Stimulated activated CD4-positive, alpha-beta T cell treated with anti-CD3 and anti-CD28 coated beads, Interleukin-12 subunit alpha, Interleukin-12 subunit beta, amount 100 ng/mL, for 24 hours (primary cell): ENCODE measurements around the gene BMF.
A peak's percentile ranks its signal among the peaks of the same experiment; 100 is the strongest.
"Not testable (repeated sequence)": the region's sequence is repeated elsewhere in the genome, so short reads cannot be mapped to it uniquely, and the experiment has no call there.

ENCODE experiments used
- DNase-seq, 2 experiments: peaks; one replicate each; pipeline ENCODE4 v3.0.0-alpha.2; 2020; ENCODE audit warnings: low read depth in 2 of 2

Gene BMF

GRCh38 chr15:40108855-40109735 is at the start of gene BMF:
BMF (minus strand) TSS chr15:40108879; CDS start chr15:40106086, 2,793 bp downstream.
- peak; percentile 96 to 99 for DNase-seq

GRCh38 chr15:40157778-40158447 is 49.2 kb upstream of the BMF start:
- no peak for DNase-seq

GRCh38 chr15:40155270-40155910 is 46.7 kb upstream of the BMF start:
- no peak for DNase-seq

GRCh38 chr15:40154821-40155220 is 46.1 kb upstream of the BMF start:
- DNase-seq = not testable (repeated sequence)

- DNase-seq = no peak
Observed at GRCh38 chr15:40151991-40152390, 43.3 kb upstream of the BMF start.

GRCh38 chr15:40151499-40151898 is 42.8 kb upstream of the BMF start:
- no peak for DNase-seq

GRCh38 chr15:40150163-40150925 is 41.7 kb upstream of the BMF start:
- DNase-seq = no peak

GRCh38 chr15:40149339-40149738 is 40.7 kb upstream of the BMF start:
- DNase-seq = no peak

GRCh38 chr15:40146037-40146436 is 37.4 kb upstream of the BMF start:
- DNase-seq = no peak

- no peak for DNase-seq
Observed at GRCh38 chr15:40142428-40142827, 33.7 kb upstream of the BMF start.

GRCh38 chr15:40138201-40138570 is 29.5 kb upstream of the BMF start:
- DNase-seq = not testable (repeated sequence)

GRCh38 chr15:40137303-40138200 is 28.9 kb upstream of the BMF start:
- no peak for DNase-seq

GRCh38 chr15:40136470-40137302 is 28.0 kb upstream of the BMF start:
- no peak for DNase-seq

GRCh38 chr15:40135846-40136450 is 27.3 kb upstream of the BMF start:
- not testable (repeated sequence) for DNase-seq

GRCh38 chr15:40134885-40135284 is 26.2 kb upstream of the BMF start:
- DNase-seq = no peak

- no peak for DNase-seq
Observed at GRCh38 chr15:40133544-40133943, 24.9 kb upstream of the BMF start.

- no peak for DNase-seq
Observed at GRCh38 chr15:40130799-40131502, 22.3 kb upstream of the BMF start.

- DNase-seq = no peak
Observed at GRCh38 chr15:40130118-40130517, 21.4 kb upstream of the BMF start.
